ENCODE measurements around the gene JARID2. TPM values are rescaled to one million over a fixed set of nuclear protein-coding genes. Genes with fewer than 3 reads are reported as not detected.

Gene JARID2
- total RNA-seq, 6 experiments from 2014 or later = 2.5 to 3.9 (median 3.0) TPM

DNA sequence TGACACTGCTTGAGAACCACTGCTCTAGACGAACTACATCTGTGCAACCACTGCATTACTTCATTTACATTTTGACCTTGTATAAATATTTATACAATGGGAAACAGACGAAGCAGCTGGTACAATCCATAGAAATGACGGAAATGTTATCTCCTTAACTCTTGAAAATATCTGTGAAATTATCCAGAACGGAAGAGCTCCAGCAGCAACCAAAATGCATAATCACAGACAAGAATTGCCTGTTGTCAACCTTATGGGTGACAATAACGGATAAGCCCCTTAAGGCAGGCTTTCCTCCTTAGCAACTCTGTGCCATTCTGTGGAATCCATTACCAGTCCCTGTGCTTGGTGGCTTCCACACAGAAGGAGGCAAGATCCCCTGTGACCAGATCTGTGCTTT, 301.5 kb downstream of the JARID2 start:
- no peaks in the 10 kb centered on the region for H3K36me3 ChIP-seq
- DNase-seq (no peak), ATAC-seq (no peak)
- H3K9me3 ChIP-seq = no peaks in the 10 kb centered on the region
- H3K4me1 ChIP-seq = no peaks in the 10 kb centered on the region
- no peak overlapping the region for H3K4me3 ChIP-seq
- intact Hi-C loops (cut with DNase I) = no loop called here
- TF ChIP-seq, protein P1, sequence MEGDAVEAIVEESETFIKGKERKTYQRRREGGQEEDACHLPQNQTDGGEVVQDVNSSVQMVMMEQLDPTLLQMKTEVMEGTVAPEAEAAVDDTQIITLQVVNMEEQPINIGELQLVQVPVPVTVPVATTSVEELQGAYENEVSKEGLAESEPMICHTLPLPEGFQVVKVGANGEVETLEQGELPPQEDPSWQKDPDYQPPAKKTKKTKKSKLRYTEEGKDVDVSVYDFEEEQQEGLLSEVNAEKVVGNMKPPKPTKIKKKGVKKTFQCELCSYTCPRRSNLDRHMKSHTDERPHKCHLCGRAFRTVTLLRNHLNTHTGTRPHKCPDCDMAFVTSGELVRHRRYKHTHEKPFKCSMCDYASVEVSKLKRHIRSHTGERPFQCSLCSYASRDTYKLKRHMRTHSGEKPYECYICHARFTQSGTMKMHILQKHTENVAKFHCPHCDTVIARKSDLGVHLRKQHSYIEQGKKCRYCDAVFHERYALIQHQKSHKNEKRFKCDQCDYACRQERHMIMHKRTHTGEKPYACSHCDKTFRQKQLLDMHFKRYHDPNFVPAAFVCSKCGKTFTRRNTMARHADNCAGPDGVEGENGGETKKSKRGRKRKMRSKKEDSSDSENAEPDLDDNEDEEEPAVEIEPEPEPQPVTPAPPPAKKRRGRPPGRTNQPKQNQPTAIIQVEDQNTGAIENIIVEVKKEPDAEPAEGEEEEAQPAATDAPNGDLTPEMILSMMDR (IDR thresholded peaks at IDR 0.05) = no peak
- no peak for TF ChIP-seq POLR2A (IDR thresholded peaks at IDR 0.05)
- no peak overlapping the region for H3K27ac ChIP-seq
- H3K27me3 ChIP-seq = no peaks in the 10 kb centered on the region
- 77% methylated on average over 5 of the region's 5 CpGs for WGBS (ENCODE audit: insufficient coverage, low coverage, low lambda C conversion rate, missing lambda C conversion rate)

DNA sequence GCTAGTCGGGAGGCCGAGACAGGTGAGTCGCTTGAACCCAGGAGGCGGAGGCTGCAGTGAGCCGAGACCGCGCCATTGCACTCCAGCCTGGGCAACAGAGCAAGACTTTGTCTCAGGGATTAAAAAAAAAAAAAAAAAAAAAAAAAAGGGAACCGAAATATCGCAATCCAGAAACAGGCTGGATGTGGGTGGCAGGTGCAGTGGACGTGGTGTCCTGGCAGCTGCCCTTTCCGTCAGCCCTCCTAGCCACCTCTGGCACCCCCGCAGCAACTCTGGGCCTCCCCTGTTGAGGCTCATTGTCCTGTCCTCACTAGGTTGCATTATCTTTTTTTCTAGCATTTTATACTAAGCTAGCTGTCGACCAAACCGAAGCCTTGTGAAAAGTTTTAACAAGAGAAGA, 303.5 kb downstream of the JARID2 start:
- TF ChIP-seq, protein P1 (IDR thresholded peaks at IDR 0.05) = no peak
- no peak for TF ChIP-seq POLR2A (IDR thresholded peaks at IDR 0.05)
- no peak for DNase-seq
- ATAC-seq = no peak
- Histone ChIP-seq H3K27ac (no peak overlapping the region), H3K4me3 (no peak overlapping the region), H3K9me3 (no peaks in the 10 kb centered on the region), H3K36me3 (no peaks in the 10 kb centered on the region), H3K27me3 (no peaks in the 10 kb centered on the region), H3K4me1 (no peaks in the 10 kb centered on the region)
- intact Hi-C loops (cut with DNase I) = no loop called here
- 37% methylated on average over 4 of the region's 14 CpGs for WGBS (ENCODE audit: insufficient coverage, low coverage, low lambda C conversion rate, missing lambda C conversion rate)

GRCh38 chr6:15550546-15551123, 304.8 kb downstream of the JARID2 start:
- Histone ChIP-seq H3K4me1 (no peaks in the 10 kb centered on the region), H3K27me3 (no peaks in the 10 kb centered on the region), H3K27ac (no peak overlapping the region), H3K9me3 (no peaks in the 10 kb centered on the region), H3K36me3 (no peaks in the 10 kb centered on the region), H3K4me3 (no peak overlapping the region)
- no peak for TF ChIP-seq POLR2A (IDR thresholded peaks at IDR 0.05)
- TF ChIP-seq, protein P1 (IDR thresholded peaks at IDR 0.05) = no peak
- ATAC-seq (no peak), DNase-seq (no peak)
- WGBS (ENCODE audit: insufficient coverage, low coverage, low lambda C conversion rate, missing lambda C conversion rate) = 70% methylated on average over 2 of the region's 2 CpGs
- intact Hi-C loops (cut with DNase I) = no loop called here

- Histone ChIP-seq H3K4me1 (no peaks in the 10 kb centered on the region), H3K27ac (no peak overlapping the region), H3K36me3 (no peaks in the 10 kb centered on the region), H3K4me3 (no peak overlapping the region), H3K27me3 (no peaks in the 10 kb centered on the region), H3K9me3 (no peaks in the 10 kb centered on the region)
- DNase-seq = no peak
- TF ChIP-seq, protein P1 (IDR thresholded peaks at IDR 0.05) = no peak
- no peak for TF ChIP-seq POLR2A (IDR thresholded peaks at IDR 0.05)
- peak in 2 of 4 donors; percentile 9 to 24 for ATAC-seq
- intact Hi-C loops (cut with DNase I) = no loop called here
- WGBS (ENCODE audit: insufficient coverage, low coverage, low lambda C conversion rate, missing lambda C conversion rate) = 88% methylated on average over 7 of the region's 7 CpGs
These were observed 305.4 kb downstream of the JARID2 start for GRCh38 chr6:15551262-15551661.

- DNase-seq (no peak), ATAC-seq (peak; percentile 35 to 69 (median 50))
- intact Hi-C loops (cut with DNase I) = no loop called here
- H3K36me3 ChIP-seq = no peaks in the 10 kb centered on the region
- H3K9me3 ChIP-seq = no peaks in the 10 kb centered on the region
- no peak for TF ChIP-seq POLR2A (IDR thresholded peaks at IDR 0.05)
- TF ChIP-seq, protein P1 (IDR thresholded peaks at IDR 0.05) = no peak
- H3K27me3 ChIP-seq = no peaks in the 10 kb centered on the region
- H3K4me3 ChIP-seq = no peak overlapping the region
- 56% methylated on average over 5 of the region's 6 CpGs for WGBS (ENCODE audit: insufficient coverage, low coverage, low lambda C conversion rate, missing lambda C conversion rate)
- H3K27ac ChIP-seq = no peak overlapping the region
- H3K4me1 ChIP-seq = no peaks in the 10 kb centered on the region
These were observed 305.9 kb downstream of the JARID2 start for GRCh38 chr6:15551798-15552197.
